ENCODE measurements around the gene ZNF668.

DNA sequence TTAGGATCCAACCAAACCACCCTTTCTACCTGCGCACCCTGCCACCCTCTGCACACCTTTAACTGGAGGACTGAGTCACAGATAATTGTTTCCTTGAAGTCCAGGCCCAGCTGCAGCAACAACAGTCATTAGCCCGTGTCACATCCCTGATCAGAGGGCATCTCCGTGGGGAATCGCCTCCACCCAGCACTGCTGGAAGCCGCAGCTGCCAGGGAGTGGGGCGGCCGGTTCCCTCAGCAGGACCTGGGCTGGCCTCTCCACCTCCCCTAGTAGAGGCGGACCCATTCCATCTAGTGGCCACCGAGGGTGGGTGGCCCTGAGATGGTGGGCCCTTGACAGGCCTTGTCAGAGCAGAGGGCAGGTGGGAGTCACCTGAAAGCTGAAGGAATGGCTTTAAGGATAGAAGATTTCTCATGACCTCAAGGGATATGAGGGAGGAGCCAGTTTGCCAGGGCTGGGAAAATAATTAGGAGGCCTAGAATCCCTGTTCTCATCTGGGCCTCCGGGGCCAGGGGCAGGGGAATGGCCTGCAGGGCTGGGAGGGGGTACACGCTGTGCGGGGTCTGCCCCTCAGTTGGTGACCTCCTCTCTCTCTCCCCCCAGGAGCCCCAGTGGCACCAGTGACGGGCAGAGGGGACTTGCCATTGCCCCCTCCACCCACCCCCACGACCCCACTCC lies 8.5 kb upstream of the ZNF668 start:
- TF ChIP-seq, protein P1, sequence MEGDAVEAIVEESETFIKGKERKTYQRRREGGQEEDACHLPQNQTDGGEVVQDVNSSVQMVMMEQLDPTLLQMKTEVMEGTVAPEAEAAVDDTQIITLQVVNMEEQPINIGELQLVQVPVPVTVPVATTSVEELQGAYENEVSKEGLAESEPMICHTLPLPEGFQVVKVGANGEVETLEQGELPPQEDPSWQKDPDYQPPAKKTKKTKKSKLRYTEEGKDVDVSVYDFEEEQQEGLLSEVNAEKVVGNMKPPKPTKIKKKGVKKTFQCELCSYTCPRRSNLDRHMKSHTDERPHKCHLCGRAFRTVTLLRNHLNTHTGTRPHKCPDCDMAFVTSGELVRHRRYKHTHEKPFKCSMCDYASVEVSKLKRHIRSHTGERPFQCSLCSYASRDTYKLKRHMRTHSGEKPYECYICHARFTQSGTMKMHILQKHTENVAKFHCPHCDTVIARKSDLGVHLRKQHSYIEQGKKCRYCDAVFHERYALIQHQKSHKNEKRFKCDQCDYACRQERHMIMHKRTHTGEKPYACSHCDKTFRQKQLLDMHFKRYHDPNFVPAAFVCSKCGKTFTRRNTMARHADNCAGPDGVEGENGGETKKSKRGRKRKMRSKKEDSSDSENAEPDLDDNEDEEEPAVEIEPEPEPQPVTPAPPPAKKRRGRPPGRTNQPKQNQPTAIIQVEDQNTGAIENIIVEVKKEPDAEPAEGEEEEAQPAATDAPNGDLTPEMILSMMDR (IDR thresholded peaks at IDR 0.05): no peak
- TF ChIP-seq POLR2A (IDR thresholded peaks at IDR 0.05): no peak
